NCI-H128 (cell line): Measurements from ENCODE around the gene MRPS27.

Experiments
- DNase-seq: peaks from one replicate; lab custom pipeline; 2025; ENCODE audit not compliant: unreplicated experiment; lab: John Stamatoyannopoulos, UW

MRPS27 gene

GRCh38 chr5:72266862-72267261 is 53.2 kb downstream of the MRPS27 start:
- no peak for DNase-seq

- no peak for DNase-seq
Observed at GRCh38 chr5:72265032-72265877, 54.8 kb downstream of the MRPS27 start.

- DNase-seq: no peak
Observed at GRCh38 chr5:72256536-72256935, 63.5 kb downstream of the MRPS27 start.

GRCh38 chr5:72255670-72256069 is 64.4 kb downstream of the MRPS27 start:
- DNase-seq: no peak

GRCh38 chr5:72255237-72255636 is 64.8 kb downstream of the MRPS27 start:
- no peak for DNase-seq

- DNase-seq: no peak
Observed at GRCh38 chr5:72252574-72253155, 67.4 kb downstream of the MRPS27 start.

GRCh38 chr5:72252008-72252407 is 68.0 kb downstream of the MRPS27 start:
- DNase-seq: no peak

- no peak for DNase-seq
Observed at GRCh38 chr5:72251386-72251785, 68.7 kb downstream of the MRPS27 start.

- DNase-seq: no peak
Observed at GRCh38 chr5:72248410-72248981, 71.5 kb downstream of the MRPS27 start.

- no peak for DNase-seq
Observed at GRCh38 chr5:72246954-72247442, 73.0 kb downstream of the MRPS27 start.

- DNase-seq: no peak
Observed at GRCh38 chr5:72245951-72246532, 74.0 kb downstream of the MRPS27 start.

- no peak for DNase-seq
Observed at GRCh38 chr5:72245546-72245945, 74.5 kb downstream of the MRPS27 start.

- no peak for DNase-seq
Observed at GRCh38 chr5:72244862-72245371, 75.1 kb downstream of the MRPS27 start.

GRCh38 chr5:72243706-72244105 is 76.3 kb downstream of the MRPS27 start:
- DNase-seq: no peak

GRCh38 chr5:72242796-72243475 is 77.1 kb downstream of the MRPS27 start:
- DNase-seq: no peak

GRCh38 chr5:72241346-72242003 is 78.6 kb downstream of the MRPS27 start:
- DNase-seq: no peak

GRCh38 chr5:72238712-72239445 is 81.2 kb downstream of the MRPS27 start:
- DNase-seq: no peak

- no peak for DNase-seq
Observed at GRCh38 chr5:72237879-72238278, 82.2 kb downstream of the MRPS27 start.

GRCh38 chr5:72237415-72237814 is 82.6 kb downstream of the MRPS27 start:
- DNase-seq: no peak

- no peak for DNase-seq
Observed at GRCh38 chr5:72235725-72236124, 84.3 kb downstream of the MRPS27 start.
